T-helper 1 cell treated with Interleukin-12 subunit alpha and Interleukin-12 subunit beta and Interleukin-4 antibody, amounts not matched to agents 30 μg/mL and 1 μg/mL, for 36 hours (primary cell): ENCODE results near the gene ABRAXAS1.
"Not testable (repeated sequence)": the region's sequence is repeated elsewhere in the genome, so short reads cannot be mapped to it uniquely, and the experiment has no call there.

Experiments
- H3K27ac Mint-ChIP-seq: one replicate; pipeline ENCODE4 v1.8.0; 2021; ENCODE audit warnings: mild to moderate bottlenecking, mixed read lengths
- H3K27me3 Mint-ChIP-seq: one replicate; pipeline ENCODE4 v1.8.0; 2021; ENCODE audit warnings: low read depth, mixed read lengths
- H3K36me3 Mint-ChIP-seq: one replicate; pipeline ENCODE4 v1.8.0; 2021; ENCODE audit warnings: low read depth, mixed read lengths
- H3K4me1 Mint-ChIP-seq: one replicate; pipeline ENCODE4 v1.8.0; 2021; ENCODE audit warnings: low read depth, mixed read lengths
- H3K4me3 Mint-ChIP-seq: one replicate; pipeline ENCODE4 v1.8.0; 2021; ENCODE audit warnings: mild to moderate bottlenecking, moderate library complexity, mixed read lengths
- H3K9me3 Mint-ChIP-seq: one replicate; pipeline ENCODE4 v1.8.0; 2021; ENCODE audit warnings: mixed read lengths

ABRAXAS1 gene

DNA sequence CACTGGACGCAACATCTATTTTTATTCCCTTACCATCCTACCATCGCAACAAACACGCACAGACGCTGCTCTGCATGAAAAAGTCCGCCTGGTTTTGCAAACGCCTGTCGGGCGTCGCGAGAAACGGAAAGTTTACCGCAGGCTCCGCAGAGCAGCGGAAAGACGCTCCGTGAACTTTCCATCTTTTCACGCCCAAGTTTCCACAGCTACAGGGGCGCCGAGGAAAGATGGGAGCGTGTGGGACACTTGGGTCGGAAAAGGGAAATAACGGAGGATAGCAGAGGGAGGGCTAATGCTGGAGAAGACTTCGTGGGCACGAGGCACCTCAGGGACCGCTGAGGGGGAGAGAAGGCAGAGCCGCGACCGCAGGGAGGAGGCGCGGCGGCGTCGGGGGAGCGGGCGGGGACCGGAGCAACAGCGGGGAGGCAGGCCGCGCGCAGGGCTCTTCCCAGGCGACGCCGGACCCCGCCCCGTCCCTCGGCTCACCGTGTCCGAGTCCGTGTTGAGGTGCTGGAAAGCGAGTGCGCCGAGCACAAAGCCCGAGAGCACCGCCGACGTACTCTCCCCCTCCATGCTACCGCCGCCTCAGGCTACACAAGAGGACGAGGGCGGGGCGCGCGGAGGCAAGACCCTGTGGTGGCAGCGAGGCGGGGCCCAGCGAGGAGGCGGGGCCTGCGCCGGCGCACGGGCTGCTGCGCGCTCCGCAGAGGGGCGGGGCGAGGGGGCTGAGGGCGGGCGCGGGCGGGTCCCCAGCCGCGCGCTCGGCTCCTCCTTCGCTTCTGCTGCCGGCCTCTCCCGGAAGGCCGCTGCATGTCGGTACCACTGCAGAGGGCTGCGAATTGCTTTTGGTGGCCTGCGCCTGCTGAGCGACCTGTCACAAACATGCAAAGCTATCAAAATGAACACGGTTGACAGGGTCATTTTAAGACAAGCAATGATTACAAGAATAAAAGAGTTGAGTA is at the start of gene ABRAXAS1:
ABRAXAS1 (minus strand) TSS at position 601 of the 962 bp plus-strand sequence; CDS start at position 573, 28 bp downstream.
- H3K9me3 Mint-ChIP-seq, result no peaks in the 10 kb centered on the region
- H3K27ac Mint-ChIP-seq, result peak within 1 kb of the TSS; percentile 99
- H3K4me3 Mint-ChIP-seq, result peak within 1 kb of the TSS; percentile 99
- H3K36me3 Mint-ChIP-seq, result peaks cover under 1% of the 10 kb centered on the region
- no peaks in the 10 kb centered on the region for H3K27me3 Mint-ChIP-seq
- H3K4me1 Mint-ChIP-seq, result peaks cover 13% of the 10 kb centered on the region

DNA sequence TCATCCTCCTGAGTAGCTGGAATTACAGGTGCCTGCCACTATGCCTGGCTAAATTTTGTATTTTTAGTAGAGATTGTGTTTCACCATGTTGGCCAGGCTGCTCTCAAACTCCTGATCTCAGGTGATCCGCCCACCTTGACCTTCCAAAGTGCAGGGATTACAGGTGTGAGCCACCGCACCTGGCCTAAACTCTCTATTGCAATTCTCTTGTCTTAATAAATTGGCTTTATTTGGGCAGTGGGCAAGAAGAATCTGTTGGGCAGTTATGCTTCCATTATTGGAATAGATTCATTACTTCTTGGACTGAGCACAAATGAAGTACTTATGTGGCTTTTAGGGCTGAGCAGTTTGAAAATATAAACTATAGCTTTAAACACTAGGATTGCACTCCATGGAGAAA is 42.8 kb upstream of the ABRAXAS1 start:
- Mint-ChIP-seq H3K4me1 (no peaks in the 10 kb centered on the region), H3K4me3 (no peak overlapping the region), H3K9me3 (no peaks in the 10 kb centered on the region), H3K27me3 (peaks cover 17% of the 10 kb centered on the region), H3K27ac (no peak overlapping the region), H3K36me3 (no peaks in the 10 kb centered on the region)

DNA sequence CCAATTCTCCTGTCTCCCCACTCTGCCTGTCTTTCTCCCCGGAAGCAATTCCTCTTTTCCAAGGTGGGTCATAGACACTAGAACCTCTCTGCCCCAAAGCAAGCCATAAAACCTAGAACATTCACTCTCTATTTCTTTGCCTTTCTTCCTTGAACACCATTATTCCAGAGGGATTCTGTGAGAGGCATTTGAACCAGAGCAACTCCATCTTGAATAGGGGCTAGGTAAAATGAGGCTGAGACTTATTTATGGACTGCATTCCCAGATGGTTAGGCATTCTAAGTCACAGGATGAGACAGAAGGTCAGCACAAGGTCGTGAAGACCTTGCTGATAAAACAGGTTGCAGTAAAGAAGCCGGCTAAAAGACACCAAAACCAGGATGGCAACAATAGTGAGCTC is 37.3 kb upstream of the ABRAXAS1 start:
- no peaks in the 10 kb centered on the region for H3K36me3 Mint-ChIP-seq
- no peak overlapping the region for H3K27ac Mint-ChIP-seq
- no peaks in the 10 kb centered on the region for H3K4me1 Mint-ChIP-seq
- H3K4me3 Mint-ChIP-seq, result no peak overlapping the region
- no peaks in the 10 kb centered on the region for H3K9me3 Mint-ChIP-seq
- peaks cover 4% of the 10 kb centered on the region for H3K27me3 Mint-ChIP-seq

DNA sequence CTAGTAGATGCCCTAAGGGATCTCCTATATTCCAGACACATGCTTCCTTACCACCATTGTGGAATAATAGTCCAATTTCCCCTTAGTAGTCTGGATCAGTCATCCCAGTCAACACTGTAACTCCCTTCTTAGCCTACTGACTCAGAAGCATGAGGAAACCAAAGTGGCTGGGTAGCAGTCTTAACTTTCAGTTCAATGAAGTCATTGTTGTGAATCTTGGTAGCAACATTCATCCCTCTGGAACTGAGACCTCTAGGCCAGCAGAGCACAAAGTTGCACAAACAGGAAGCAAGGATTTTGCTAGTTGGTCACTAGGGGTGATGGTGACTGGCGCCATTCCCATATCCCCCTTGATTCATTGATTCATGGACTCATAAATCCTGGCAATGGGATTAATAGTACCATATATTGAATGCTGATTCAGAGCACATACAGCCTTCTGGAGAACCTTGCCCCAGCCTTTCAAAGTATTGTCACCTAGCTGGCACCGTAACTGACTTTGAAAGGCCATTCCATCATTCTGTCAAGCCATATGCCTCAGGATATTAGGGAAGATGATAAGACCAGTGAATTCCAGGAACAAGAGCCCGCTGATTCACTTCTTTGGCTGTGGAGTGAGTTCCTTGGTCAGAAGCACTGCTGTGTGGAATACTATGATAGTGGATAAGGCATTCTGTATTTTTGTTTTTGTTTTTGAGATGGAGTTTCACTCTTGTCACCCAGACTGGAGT is 31.3 kb upstream of the ABRAXAS1 start:
- Mint-ChIP-seq H3K4me3 (no peak overlapping the region), H3K9me3 (no peaks in the 10 kb centered on the region), H3K4me1 (no peaks in the 10 kb centered on the region), H3K27me3 (no peaks in the 10 kb centered on the region), H3K27ac (no peak overlapping the region), H3K36me3 (no peaks in the 10 kb centered on the region)

DNA sequence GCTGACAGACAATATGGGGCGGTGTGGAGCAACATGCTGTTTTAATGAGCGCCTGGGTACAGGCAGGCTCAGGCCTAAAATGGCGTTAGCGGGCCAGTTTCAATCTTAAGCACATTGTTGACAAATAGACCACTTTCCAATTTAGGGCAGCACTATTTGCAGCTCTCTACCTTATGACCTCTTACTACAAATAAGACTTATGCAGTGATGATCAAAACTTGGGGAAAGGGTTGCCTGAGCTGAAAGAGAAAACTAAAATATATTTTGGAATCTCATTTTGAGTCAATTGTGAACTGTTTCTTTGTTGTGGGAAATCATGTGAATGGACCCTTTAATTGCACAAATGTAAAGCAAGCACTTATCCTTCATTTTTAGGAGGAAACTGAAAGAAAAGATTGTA is 25.5 kb upstream of the ABRAXAS1 start:
- Mint-ChIP-seq H3K4me1 (no peaks in the 10 kb centered on the region), H3K9me3 (no peaks in the 10 kb centered on the region), H3K27ac (no peak overlapping the region), H3K4me3 (no peak overlapping the region), H3K36me3 (no peaks in the 10 kb centered on the region), H3K27me3 (no peaks in the 10 kb centered on the region)

DNA sequence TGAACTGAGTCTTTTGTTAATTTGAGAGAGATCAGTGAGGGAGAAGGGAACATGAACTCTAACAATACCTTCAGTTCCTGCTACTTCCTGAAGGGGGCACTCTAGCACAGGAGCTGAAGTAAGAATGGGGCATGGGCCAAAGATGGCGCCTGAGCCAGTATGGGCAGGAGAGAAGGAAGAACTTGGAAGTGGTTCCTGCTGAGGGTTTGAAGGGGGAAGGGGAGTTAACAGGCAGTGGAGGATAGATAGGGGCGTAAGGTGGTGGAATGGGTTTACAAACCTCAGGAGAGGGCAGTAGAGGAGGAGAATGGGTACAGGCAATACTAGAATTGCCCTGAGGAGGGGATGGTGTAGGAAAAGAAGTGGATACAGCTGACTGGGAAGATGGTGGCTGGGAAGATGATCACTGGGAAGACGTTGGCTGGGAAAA is 24.3 kb upstream of the ABRAXAS1 start:
- H3K4me3 Mint-ChIP-seq, H3K9me3 Mint-ChIP-seq, H3K27me3 Mint-ChIP-seq, H3K36me3 Mint-ChIP-seq, H3K4me1 Mint-ChIP-seq, H3K27ac Mint-ChIP-seq: not testable (repeated sequence)

DNA sequence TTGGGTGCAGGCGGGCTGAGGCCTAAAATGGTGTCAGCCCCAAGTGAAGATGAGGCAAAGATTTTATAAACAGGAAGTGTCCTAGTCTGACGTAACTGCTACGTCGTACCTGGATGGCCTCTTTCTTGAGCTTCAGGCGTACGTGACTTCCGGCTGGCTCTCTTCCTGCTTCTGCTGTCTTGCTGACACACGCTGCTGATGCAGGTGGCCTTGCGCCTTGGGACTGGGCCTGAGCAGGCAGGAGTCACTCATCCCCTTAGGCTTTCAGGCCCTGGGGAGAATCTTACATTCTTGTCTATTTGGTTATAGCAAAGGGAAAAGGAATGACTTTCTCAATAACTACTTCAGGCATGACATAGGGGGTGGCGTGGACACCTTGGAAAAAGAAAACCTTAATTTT is 20.1 kb upstream of the ABRAXAS1 start:
- H3K27ac Mint-ChIP-seq, result no peak overlapping the region
- no peak overlapping the region for H3K4me3 Mint-ChIP-seq

DNA sequence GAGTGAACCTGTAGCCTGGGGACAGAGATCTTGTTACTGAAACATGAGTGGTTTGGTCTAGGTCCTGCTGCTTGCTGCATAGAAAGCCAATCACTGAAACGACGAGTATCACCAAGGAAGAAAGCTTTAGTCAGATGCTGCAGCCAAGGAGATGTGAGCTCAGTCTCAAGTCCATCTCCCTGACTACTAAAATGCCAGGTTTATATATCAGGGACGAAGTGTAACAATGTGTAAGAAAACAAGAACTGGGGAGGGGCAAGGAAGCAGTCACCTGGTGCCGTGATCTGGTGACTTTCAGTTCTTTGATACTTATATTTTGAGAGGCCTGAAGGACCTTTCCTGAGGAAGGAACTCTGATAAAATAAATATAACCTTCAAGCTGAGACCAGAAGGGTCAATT is 19.6 kb upstream of the ABRAXAS1 start:
- Mint-ChIP-seq H3K27ac (peak overlapping the region; percentile 26), H3K9me3 (no peaks in the 10 kb centered on the region), H3K4me1 (peaks cover 9% of the 10 kb centered on the region), H3K36me3 (peaks cover 2% of the 10 kb centered on the region), H3K27me3 (no peaks in the 10 kb centered on the region), H3K4me3 (no peak overlapping the region)

More for the DNA sequence above, 20.1 kb upstream of the ABRAXAS1 start:
- no peaks in the 10 kb centered on the region for H3K9me3 Mint-ChIP-seq
- H3K36me3 Mint-ChIP-seq, result peaks cover 2% of the 10 kb centered on the region
- no peaks in the 10 kb centered on the region for H3K27me3 Mint-ChIP-seq
- peaks cover 9% of the 10 kb centered on the region for H3K4me1 Mint-ChIP-seq

DNA sequence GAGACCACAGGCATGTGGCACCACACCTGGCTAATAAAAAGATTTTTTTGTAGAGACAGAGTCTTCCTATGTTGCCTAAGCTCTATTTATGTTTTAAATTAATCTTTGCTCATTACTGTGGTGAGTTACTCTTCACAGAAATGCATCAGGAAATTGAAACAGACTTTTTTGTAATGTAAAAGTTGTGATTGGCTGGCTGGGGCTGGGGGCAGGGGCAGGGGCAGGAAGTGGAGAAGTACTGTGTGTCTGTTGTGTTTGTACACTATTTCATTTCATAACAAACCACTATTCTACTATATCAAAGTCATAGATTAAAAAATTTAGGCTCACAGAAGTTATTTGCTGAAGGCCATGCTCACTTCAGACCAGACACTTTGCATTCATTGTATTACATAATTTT is 19.1 kb upstream of the ABRAXAS1 start:
- H3K36me3 Mint-ChIP-seq, result peaks cover 2% of the 10 kb centered on the region
- H3K27me3 Mint-ChIP-seq, result no peaks in the 10 kb centered on the region
- no peaks in the 10 kb centered on the region for H3K9me3 Mint-ChIP-seq
- no peak overlapping the region for H3K4me3 Mint-ChIP-seq
- H3K27ac Mint-ChIP-seq, result peak overlapping the region; percentile 12
- H3K4me1 Mint-ChIP-seq, result peaks cover 9% of the 10 kb centered on the region

DNA sequence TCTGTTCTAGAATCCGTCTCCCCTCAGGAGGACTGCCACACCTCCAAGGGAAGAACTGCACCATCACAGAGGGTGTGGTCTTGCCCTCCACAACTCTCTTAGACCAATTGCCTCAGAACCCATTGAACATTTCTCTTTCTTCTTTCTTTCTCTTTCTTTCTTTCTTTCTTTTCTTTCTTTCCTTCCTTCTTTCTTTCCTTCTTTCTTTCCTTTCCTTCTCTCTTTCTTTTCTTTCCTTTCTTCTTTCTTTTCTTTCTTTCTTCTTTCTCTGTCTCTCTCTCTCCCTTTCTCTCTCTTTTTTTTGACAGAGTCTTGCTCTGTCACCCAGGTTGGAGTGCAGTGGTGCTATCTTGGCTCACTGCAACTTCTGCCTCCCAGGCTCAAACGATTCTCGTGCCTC is 16.8 kb upstream of the ABRAXAS1 start:
- not testable (repeated sequence) for H3K36me3 Mint-ChIP-seq, H3K9me3 Mint-ChIP-seq, H3K27ac Mint-ChIP-seq, H3K4me1 Mint-ChIP-seq, H3K27me3 Mint-ChIP-seq, H3K4me3 Mint-ChIP-seq

DNA sequence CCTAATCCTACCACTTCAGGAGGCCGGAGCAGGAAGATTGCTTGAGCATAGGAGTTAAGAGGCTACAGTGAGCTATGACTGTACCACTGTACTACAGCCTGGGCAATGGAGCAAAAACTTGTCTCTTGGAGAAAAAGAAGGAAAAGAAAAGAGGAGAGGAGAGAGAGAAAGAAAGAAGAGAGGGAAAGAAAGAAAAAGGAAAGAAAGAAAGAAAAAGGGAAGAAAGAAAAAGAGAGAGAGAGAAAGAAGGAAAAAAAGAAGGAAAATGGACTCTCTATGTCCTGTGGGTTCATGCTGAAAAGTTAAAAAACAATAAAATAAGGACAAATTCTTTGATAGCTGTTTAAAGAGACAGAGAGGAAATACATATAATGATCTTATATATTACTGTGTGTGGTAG is 13.3 kb upstream of the ABRAXAS1 start:
- H3K4me1 Mint-ChIP-seq, result no peaks in the 10 kb centered on the region
- no peaks in the 10 kb centered on the region for H3K9me3 Mint-ChIP-seq
- no peak overlapping the region for H3K27ac Mint-ChIP-seq
- no peaks in the 10 kb centered on the region for H3K36me3 Mint-ChIP-seq
- peaks cover 8% of the 10 kb centered on the region for H3K27me3 Mint-ChIP-seq
- H3K4me3 Mint-ChIP-seq, result no peak overlapping the region

DNA sequence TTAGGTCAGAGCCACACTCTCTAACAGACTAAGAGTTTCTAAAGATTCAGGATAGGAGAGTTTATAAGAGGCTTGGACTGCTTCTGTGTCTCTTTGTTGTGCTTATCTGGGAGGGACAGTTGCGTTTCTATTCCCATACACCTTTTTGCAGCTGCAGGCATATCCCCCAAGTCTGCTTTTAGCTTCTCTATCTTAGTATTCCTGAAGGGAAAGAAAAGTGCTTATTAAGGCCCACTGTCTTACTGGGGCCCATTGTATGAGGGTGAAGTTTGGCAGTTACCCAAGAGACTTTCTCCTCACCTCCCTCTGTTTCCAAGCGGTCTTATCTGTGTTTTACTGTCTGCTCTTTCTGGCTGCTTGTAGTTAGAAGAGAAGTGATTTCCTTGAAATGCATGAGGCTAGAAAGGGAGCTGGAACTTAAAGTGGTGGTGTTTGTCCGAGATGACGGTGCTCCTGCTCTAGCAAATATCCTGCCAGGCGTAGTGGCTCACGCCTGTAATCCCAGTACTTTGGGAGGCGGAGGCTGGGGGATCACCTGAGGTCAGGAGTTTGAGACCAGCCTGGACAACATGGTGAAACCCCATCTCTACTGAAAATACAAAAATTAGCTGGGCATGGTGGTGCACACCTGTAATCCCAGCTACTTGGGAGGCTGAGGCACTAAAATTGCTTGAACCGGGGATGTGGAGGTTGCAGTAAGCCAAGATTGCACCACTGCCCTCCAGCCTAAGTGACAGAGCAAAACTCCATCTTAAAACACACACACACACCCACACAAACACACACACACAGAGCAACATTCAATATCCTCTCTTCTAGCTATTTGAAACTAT is 11.4 kb upstream of the ABRAXAS1 start:
- H3K4me3 Mint-ChIP-seq, H3K36me3 Mint-ChIP-seq, H3K4me1 Mint-ChIP-seq, H3K27ac Mint-ChIP-seq, H3K9me3 Mint-ChIP-seq, H3K27me3 Mint-ChIP-seq: not testable (repeated sequence)

DNA sequence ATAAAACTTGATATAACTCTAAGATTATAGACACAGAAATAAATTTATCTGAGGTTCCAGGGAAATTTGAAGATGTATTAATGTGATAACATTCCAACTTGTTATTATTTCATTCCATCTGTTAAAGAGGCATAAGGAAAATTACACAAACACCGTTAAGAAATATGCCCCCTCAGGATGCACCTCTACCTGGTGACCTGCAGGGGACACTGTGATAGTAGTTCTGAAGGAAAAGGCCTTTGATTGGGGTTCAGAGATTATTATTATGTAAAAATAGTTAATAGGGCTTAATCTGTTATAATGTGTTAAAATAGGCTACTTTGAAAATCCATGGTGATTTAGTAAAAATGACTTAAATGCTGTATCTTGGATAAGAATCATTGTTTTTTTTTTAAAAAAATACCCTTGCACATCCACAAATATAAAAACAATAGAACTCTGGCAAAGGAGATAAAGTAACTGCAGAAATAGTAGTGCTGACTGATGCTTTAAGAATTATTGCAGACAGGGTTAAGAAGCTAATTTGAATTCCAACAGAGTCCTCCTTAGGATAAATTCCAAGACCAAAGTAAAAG is 6.1 kb upstream of the ABRAXAS1 start:
- Mint-ChIP-seq H3K36me3 (no peaks in the 10 kb centered on the region), H3K4me3 (no peak overlapping the region), H3K9me3 (no peaks in the 10 kb centered on the region), H3K27ac (no peak overlapping the region), H3K4me1 (peaks cover 6% of the 10 kb centered on the region), H3K27me3 (no peaks in the 10 kb centered on the region)

DNA sequence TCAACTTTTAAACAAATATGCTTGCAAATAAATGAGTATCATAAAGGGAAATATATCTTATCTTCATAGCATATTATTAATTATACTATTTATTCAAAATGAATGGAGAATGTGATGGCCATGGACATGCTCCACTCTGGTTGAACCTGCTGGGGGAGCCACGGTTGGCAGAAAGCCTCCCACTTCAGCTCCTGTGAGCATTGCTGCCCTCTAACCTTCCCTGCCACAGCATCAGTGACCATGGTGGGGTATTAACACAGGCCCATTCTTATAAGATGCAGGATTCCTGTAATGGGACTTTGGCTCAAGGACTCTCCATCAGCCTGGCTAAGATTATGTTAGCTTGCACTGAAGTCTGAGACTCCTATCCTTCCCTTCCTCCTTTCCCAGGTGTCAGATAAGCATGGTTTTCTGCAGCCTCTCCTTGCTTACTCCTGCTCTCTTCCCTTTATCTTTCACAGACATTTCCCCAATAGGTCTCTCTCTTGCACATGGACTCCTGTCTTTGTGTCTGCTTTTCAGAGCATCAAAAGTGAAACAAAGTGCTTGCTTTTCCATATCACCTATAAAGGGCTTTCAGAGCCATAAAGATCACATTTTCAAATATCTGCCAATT is 4.9 kb upstream of the ABRAXAS1 start:
- no peaks in the 10 kb centered on the region for H3K36me3 Mint-ChIP-seq
- peaks cover 8% of the 10 kb centered on the region for H3K4me1 Mint-ChIP-seq
- H3K27me3 Mint-ChIP-seq, result no peaks in the 10 kb centered on the region
- H3K9me3 Mint-ChIP-seq, result no peaks in the 10 kb centered on the region
- no peak overlapping the region for H3K4me3 Mint-ChIP-seq
- H3K27ac Mint-ChIP-seq, result no peak overlapping the region
